Measurements from ENCODE around the gene SCN5A.

DNA sequence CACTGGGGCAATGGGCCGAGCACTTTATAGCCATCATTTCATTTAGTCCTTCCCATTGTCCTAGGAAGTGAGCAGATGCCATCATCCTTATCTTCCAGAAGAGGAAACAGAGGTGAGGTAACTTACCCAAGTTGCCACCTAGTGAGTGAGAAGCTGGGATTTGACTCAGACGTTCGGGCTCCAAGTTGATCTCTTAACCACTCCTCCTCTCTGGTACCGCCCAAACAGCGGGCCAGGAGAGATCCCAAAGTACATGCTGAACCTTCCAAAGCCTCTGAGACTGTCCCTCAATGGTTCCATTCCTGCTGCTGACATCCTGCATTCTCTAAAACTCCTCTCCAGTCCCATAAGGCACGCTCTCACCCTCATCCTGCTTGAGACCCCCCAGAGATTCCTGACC, 97.1 kb downstream of the SCN5A start:
- TF ChIP-seq, protein P1, sequence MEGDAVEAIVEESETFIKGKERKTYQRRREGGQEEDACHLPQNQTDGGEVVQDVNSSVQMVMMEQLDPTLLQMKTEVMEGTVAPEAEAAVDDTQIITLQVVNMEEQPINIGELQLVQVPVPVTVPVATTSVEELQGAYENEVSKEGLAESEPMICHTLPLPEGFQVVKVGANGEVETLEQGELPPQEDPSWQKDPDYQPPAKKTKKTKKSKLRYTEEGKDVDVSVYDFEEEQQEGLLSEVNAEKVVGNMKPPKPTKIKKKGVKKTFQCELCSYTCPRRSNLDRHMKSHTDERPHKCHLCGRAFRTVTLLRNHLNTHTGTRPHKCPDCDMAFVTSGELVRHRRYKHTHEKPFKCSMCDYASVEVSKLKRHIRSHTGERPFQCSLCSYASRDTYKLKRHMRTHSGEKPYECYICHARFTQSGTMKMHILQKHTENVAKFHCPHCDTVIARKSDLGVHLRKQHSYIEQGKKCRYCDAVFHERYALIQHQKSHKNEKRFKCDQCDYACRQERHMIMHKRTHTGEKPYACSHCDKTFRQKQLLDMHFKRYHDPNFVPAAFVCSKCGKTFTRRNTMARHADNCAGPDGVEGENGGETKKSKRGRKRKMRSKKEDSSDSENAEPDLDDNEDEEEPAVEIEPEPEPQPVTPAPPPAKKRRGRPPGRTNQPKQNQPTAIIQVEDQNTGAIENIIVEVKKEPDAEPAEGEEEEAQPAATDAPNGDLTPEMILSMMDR (IDR thresholded peaks at IDR 0.05) = no peak
- no peak for TF ChIP-seq POLR2A (IDR thresholded peaks at IDR 0.05)
